ENCODE measurements around the gene IQSEC3.

GRCh38 chr12:87315-87714, 20.7 kb downstream of the IQSEC3 start:
- no peak for TF ChIP-seq ZNF362 (tag by site-specific recombination; IDR thresholded peaks at IDR 0.05)
- TF ChIP-seq CTCF (tag by site-specific recombination; IDR thresholded peaks at IDR 0.05), result no peak
- TF ChIP-seq SETDB1 (IDR thresholded peaks at IDR 0.05; ENCODE audit: insufficient read length, low read length), result no peak
- no peak for TF ChIP-seq ZNF624 (tag by site-specific recombination; IDR thresholded peaks at IDR 0.05)
- TF ChIP-seq ZNF488 (tag by site-specific recombination; IDR thresholded peaks at IDR 0.05), result no peak
- no peak for TF ChIP-seq REST (tag by site-specific recombination; IDR thresholded peaks at IDR 0.05)
- no peak for TF ChIP-seq ZNF645 (tag by site-specific recombination; IDR thresholded peaks at IDR 0.05)
